ENCODE results near the gene ARHGEF3. TPM values are rescaled to one million over a fixed set of nuclear protein-coding genes. Genes with fewer than 3 reads are reported as not detected.

The ARHGEF3 gene
- total RNA-seq, 1 donor from 2014 or later: 0.52 TPM

DNA sequence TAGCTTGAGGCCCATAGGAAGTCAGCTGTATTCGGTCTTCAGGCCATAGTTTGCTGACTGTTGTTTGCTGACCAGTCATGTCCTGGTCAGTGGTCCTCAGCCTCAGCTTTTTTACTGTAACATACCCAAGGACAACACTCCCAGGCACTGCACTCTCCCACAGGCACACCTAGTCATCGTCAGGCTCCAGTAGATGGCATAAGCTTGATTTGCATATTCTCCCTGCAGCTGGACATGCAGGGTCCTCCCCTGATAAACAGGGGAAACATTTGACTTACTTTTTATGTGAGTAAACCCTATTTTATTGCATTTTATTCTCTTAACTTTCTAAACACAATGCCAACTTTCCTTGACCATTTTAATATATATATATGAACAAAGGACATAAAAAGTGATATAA, 22.9 kb downstream of the ARHGEF3 start:
- TF ChIP-seq EZH2phosphoT487 (IDR thresholded peaks at IDR 0.05) (no peak), CTCF (IDR thresholded peaks at IDR 0.05) (no peak), EZH2 (IDR thresholded peaks at IDR 0.05) (no peak)
- Histone ChIP-seq H3K4me2 (no peak overlapping the region), H2AFZ (replicated peaks) (no peak overlapping the region), H3K9ac (no peak overlapping the region), H4K20me1 (ENCODE audit: low read depth) (no peaks in the 10 kb centered on the region), H3F3A (ENCODE audit: low read depth) (no peaks in the 10 kb centered on the region), H3K9me3 (ENCODE audit: low read depth) (no peaks in the 10 kb centered on the region), H3K79me2 (ENCODE audit: low read depth) (no peaks in the 10 kb centered on the region), H3K36me3 (no peaks in the 10 kb centered on the region), H3K4me3 (no peak overlapping the region), H3K27me3 (no peaks in the 10 kb centered on the region), H3K27ac (no peak overlapping the region), H3K4me1 (peaks cover 7% of the 10 kb centered on the region)
- Mint-ChIP-seq H3K4me3 (no peak overlapping the region), H3K36me3 (no peaks in the 10 kb centered on the region), H3K4me1 (peaks cover 13% of the 10 kb centered on the region), H3K27me3 (ENCODE audit: insufficient read depth, low read depth) (peaks cover 2% of the 10 kb centered on the region), H3K9me3 (no peaks in the 10 kb centered on the region), H3K27ac (no peak overlapping the region)
- no peak for DNase-seq (ENCODE audit: low spot score)

DNA sequence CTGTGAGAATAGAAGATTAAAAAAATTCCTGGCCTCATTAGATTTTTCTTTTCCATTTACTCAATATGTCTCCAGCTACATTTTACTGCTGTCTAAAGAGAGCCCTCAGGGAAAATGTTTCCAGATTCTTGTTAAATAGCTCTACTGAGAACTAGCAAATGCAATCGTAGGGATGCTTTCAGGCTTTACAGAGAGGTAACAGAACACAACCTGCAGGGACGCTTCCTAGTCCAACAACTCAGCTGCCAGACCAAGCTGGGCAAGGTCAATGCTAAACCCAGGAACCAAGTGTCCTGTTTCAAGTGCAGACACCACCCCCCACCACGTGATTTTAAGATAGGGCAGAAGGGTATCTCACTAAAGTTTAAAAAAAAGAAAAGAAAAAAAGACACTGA, 25.2 kb downstream of the ARHGEF3 start:
- Histone ChIP-seq H3K9ac (no peak overlapping the region), H3K79me2 (ENCODE audit: low read depth) (no peaks in the 10 kb centered on the region), H3K9me3 (ENCODE audit: low read depth) (no peaks in the 10 kb centered on the region), H3K27ac (no peak overlapping the region), H3K4me1 (no peaks in the 10 kb centered on the region), H3F3A (ENCODE audit: low read depth) (no peaks in the 10 kb centered on the region), H4K20me1 (ENCODE audit: low read depth) (no peaks in the 10 kb centered on the region), H2AFZ (replicated peaks) (no peak overlapping the region), H3K4me3 (no peak overlapping the region), H3K36me3 (no peaks in the 10 kb centered on the region), H3K27me3 (no peaks in the 10 kb centered on the region), H3K4me2 (no peak overlapping the region)
- DNase-seq (ENCODE audit: low spot score): no peak
- no peak overlapping the region for H3K4me3 Mint-ChIP-seq
- peaks cover 2% of the 10 kb centered on the region for H3K27me3 Mint-ChIP-seq (ENCODE audit: insufficient read depth, low read depth)
- no peaks in the 10 kb centered on the region for H3K36me3 Mint-ChIP-seq
- peaks cover 16% of the 10 kb centered on the region for H3K4me1 Mint-ChIP-seq
- TF ChIP-seq EZH2phosphoT487 (IDR thresholded peaks at IDR 0.05) (no peak), EZH2 (IDR thresholded peaks at IDR 0.05) (no peak), CTCF (IDR thresholded peaks at IDR 0.05) (no peak)
- H3K27ac Mint-ChIP-seq: no peak overlapping the region
- no peaks in the 10 kb centered on the region for H3K9me3 Mint-ChIP-seq

- TF ChIP-seq EZH2phosphoT487 (IDR thresholded peaks at IDR 0.05): no peak
- TF ChIP-seq CTCF (IDR thresholded peaks at IDR 0.05): no peak
- TF ChIP-seq EZH2 (IDR thresholded peaks at IDR 0.05): no peak
- DNase-seq (ENCODE audit: low spot score): no peak
- H3K79me2 ChIP-seq (ENCODE audit: low read depth): no peaks in the 10 kb centered on the region
- H2AFZ ChIP-seq (replicated peaks): no peak overlapping the region
- peak overlapping the region; percentile 31 for H3K27ac Mint-ChIP-seq
- H3K9me3 Mint-ChIP-seq: no peaks in the 10 kb centered on the region
- no peaks in the 10 kb centered on the region for H3K36me3 Mint-ChIP-seq
- no peaks in the 10 kb centered on the region for H3F3A ChIP-seq (ENCODE audit: low read depth)
- H3K27ac ChIP-seq: no peak overlapping the region
- no peak overlapping the region for H3K9ac ChIP-seq
- no peak overlapping the region for H3K4me3 Mint-ChIP-seq
- H3K27me3 Mint-ChIP-seq (ENCODE audit: insufficient read depth, low read depth): peaks cover 2% of the 10 kb centered on the region
- H4K20me1 ChIP-seq (ENCODE audit: low read depth): no peaks in the 10 kb centered on the region
- H3K4me2 ChIP-seq: no peak overlapping the region
- H3K27me3 ChIP-seq: no peaks in the 10 kb centered on the region
- H3K4me1 Mint-ChIP-seq: peaks cover 16% of the 10 kb centered on the region
- no peaks in the 10 kb centered on the region for H3K36me3 ChIP-seq
- no peak overlapping the region for H3K4me3 ChIP-seq
- H3K9me3 ChIP-seq (ENCODE audit: low read depth): no peaks in the 10 kb centered on the region
- no peaks in the 10 kb centered on the region for H3K4me1 ChIP-seq
Measured at GRCh38 chr3:56775838-56776555, 25.8 kb downstream of the ARHGEF3 start.

Measured in neural progenitor cell (in vitro differentiated cells).